Activated CD8-positive, alpha-beta memory T cell treated with anti-CD3 and anti-CD28 coated beads, Interleukin-2, amount 50 U/mL, for 48 hours (primary cell): ENCODE measurements around the gene CARD14.
A peak's percentile ranks its signal among the peaks of the same experiment; 100 is the strongest.

Source experiments
- DNase-seq: peaks from one replicate; pipeline ENCODE4 v3.0.0-alpha.2; 2020

The CARD14 gene

GRCh38 chr17:80169784-80170500 lies at the start of gene CARD14:
Gene CARD14, plus strand, starts transcription at chr17:80170030. Its CDS starts 11,409 bp downstream, at chr17:80181439.
- DNase-seq = no peak

- no peak for DNase-seq
Observed at GRCh38 chr17:80122026-80122575, 47.7 kb upstream of the CARD14 start.

- DNase-seq = no peak
Observed at GRCh38 chr17:80122926-80123505, 46.8 kb upstream of the CARD14 start.

DNA sequence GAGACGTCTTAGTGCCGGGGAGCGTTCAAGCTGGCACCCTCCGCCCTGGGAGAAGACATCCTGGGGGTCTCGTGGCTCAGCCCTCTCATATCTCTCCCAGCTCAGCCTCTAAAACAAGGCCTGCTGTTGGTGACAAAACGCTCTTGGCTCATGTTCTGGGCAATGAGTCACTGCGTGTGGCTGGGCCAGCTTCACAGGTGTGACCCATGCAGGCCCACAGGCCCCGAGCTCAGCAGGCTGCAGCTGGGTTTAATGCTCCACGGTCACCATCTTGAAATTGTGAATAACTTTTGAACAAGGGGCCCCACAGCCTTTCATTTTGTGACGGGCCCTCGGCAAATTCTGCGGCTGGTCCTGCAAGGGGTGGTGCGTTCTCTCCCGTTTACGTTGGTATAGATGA lies 46.0 kb upstream of the CARD14 start:
- DNase-seq = no peak

DNA sequence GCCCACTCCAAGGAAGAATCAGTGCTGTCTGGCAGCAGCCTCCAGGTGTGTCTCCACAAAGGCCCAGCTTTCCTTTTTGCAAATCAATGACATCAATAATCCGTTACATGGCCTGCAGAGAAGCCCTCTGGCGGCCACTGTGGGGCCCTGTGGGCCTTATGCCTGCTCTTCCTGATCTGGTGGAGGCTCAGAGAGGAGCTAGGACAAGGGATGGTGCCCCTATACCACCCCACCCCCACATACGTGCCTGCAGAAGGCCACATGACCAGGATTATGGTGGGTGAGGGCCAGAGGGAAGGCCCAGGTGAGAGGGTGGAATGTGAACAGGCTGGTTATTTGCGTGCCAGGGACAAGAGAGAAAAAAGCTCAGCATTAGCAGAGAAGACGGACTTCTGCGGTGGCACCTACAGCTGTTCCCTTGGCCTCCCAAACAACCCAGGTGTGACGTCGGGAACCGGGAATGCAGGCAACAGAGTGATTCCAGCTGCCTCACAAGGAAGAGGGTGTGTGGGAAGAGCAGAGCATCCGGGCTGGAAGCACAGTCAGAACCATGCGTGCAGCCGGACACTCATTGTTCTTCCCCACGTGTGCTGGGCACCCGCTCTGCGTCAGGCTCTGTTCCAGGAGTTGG lies 45.4 kb upstream of the CARD14 start:
- no peak for DNase-seq

- DNase-seq = no peak
Observed at GRCh38 chr17:80125656-80126448, 44.0 kb upstream of the CARD14 start.

GRCh38 chr17:80126449-80126715 lies 43.4 kb upstream of the CARD14 start:
- no peak for DNase-seq

DNA sequence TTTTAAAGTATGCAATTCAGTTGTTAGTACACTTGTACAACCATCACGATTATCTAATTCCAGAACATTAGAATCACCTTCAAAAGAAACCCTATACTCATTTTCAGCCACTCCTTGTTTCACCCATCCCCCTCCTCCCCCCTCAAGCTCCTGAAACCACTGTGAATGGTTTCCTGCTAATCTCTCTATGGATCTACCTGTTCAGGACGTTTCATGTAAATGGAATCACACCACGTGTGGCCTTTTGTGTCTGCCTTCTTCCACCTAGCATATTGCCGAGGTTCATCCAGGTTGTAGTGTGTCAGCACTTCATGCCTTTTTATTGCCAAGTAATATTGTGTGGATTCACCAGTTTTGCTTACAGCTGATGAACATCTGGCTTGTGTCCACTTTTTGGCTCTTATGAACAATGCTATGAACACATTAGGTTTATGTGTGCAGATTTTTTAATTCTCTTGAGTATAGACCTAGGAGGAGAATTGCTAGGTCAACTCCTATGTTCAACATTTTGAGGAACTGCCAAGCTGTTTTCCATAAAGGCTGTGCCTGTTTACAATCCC lies 40.7 kb upstream of the CARD14 start:
- no peak for DNase-seq

DNA sequence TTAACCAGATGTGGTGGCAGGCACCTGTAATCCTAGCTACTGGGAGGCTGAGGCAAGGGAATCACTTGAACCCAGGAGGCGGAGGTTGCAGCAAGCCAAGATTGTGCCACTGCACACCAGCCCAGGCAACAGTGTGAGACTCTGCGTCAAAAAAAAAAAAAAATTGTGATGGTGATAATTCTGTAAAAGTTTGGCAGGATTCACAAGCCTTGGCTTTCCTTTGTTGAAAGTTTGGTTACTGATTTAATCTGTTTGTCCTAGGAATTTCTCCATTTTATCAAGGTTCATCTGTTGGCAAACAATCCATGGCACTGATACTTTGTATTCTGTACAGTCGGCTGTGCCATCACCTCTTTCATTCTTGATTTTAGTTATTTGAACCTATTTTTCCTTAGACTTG lies 38.8 kb upstream of the CARD14 start:
- DNase-seq = no peak

GRCh38 chr17:80132906-80133625 lies 36.8 kb upstream of the CARD14 start:
- DNase-seq = no peak

DNA sequence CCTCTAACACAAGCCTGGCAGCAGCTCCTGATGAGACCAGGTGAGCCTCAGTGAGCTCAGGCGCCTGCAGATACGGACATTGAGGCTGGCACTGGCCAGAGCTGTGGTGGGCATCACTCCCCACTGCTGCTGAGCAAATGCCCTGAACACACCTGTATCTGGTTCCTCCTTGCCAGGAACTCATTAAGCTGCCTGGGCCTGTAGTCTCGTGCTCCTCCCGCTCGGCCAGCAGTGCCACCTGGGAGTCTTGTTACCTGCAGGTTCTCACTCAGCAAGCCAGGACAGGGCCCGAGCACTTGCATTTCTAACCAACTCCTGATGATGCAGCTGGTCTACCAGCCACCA lies 36.2 kb upstream of the CARD14 start:
- DNase-seq = peak; percentile 46

DNA sequence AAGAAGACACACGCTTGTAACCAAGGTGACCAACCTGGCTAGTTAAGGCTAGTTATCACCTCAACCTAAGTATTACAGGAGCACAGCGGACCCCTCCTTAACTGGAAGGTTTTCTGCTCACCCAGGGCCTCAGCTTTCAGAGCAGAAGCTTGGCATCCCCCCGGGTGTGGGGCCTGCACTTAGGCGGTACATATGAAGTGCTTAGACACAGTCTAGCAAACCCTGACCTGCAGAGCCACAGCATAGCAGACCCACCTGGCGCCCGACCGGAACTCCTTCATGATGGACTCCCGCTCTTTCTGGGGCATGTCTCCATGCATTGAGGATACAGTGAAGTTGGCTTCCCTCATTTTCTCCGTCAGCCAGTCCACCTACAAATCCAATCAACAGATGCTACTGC lies 32.7 kb upstream of the CARD14 start:
- peak; percentile 48 for DNase-seq

GRCh38 chr17:80138856-80139426 lies 30.9 kb upstream of the CARD14 start:
- DNase-seq = peak; percentile 39

- no peak for DNase-seq
Observed at GRCh38 chr17:80141463-80142165, 28.2 kb upstream of the CARD14 start.

- DNase-seq = no peak
Observed at GRCh38 chr17:80142929-80143328, 26.9 kb upstream of the CARD14 start.

GRCh38 chr17:80145076-80146075 lies 24.5 kb upstream of the CARD14 start:
- DNase-seq = no peak

DNA sequence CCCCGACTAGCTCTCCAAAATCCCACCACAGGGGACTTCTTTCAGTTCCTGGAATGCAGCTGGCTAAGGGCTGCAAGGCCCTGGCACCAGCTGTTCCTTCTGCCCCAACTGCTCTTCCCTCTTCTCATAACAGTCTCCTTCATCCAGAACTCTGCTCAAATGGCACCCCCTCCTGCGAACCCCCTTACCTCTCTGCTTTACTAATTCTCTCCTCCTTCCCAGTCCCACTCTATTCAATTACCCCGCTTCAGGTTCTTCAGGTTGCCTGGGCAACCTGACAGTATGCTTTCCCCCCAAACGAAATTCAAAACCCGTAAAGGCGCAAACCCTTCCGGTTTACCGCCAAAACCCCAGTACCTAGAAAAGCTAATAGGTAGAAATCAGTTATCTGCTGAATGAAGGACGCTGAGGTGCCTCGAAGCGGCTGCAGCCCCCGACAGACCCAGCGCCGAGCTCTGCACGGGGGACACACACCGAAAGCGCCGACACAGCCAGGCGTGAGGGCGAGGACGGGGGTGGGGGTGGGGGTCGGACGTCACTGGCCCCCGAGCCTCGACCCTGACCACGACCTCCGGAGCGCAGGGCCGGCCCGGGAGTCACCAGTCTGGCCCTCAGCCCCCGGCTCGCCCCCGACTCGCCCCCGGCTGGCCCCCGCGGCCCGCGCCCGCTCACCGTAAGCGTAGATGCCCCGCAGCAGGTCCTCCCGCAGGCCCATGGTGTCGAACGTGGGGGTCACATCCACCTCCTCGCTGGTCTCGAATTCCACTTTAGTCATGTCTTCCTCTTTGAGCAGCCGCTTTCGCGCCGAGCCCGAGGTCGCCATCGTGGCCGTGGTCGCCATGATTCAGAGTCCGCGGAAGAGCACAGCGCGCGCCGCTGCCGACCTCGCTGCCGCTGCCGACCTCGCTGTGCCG lies 23.5 kb upstream of the CARD14 start:
- peak; percentile 69 for DNase-seq

DNA sequence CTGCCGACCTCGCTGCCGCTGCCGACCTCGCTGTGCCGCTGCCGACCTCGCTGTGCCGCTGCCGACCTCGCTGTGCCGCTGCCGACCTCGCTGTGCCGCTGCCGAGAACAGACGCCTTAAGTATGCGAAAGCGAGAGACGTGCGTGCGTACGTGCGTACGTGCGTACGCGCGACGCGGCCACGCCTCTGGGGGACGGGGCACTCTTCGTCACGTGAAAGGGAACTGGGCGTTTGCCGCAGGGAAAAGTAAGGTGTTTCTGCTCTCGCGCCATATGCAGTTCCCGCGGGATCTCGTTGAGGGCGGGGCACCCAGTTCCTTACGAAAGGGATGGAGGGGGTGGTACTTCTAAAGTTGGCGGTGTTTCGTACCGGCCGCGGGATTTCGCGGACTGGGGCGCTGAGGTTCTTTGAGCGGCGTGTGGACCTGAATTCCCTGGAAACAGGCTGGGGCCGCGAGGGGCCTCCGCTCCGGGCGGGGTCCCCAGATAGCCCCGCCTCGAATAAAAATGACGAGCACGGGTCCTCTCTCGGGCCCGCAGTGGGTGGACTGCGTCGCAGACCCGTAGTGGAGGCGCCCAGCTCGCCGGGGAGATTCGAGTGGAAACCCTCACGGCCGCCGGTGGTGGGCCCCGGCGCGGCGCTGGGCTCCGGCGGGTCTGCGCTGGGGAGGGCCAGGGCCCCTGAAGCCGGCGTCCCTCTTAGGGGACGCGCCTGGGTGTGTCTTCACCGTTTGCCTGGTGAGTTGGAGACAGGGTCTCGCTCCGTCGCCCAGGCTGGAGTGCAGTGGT lies 22.6 kb upstream of the CARD14 start, which contains the start of gene EIF4A3:
TSS of gene EIF4A3 (minus strand) at position 94 of the 788 bp plus-strand sequence. CDS start 167 bp downstream, outside the sequence.
- DNase-seq = peak; percentile 95
